GM20431 (cell line): Measurements from ENCODE around the gene SMPD3.

Source experiments
- in situ Hi-C: fragments of 300-500 bp; cut with MseI, MboI; formaldehyde crosslinking; loops from one replicate; pipeline ENCODE4 v1.15.0; 2020; ENCODE audit warnings: low sequenced_read_pairs; ENCODE audit not compliant: unreplicated experiment

Gene SMPD3

GRCh38 chr16:68374246-68374805 is 74.0 kb downstream of the SMPD3 start:
- in situ Hi-C loops: no loop called here

GRCh38 chr16:68373528-68374245 is 74.6 kb downstream of the SMPD3 start:
- in situ Hi-C loops: no loop called here

- in situ Hi-C loops: no loop called here
Observed at GRCh38 chr16:68372806-68373205, 75.5 kb downstream of the SMPD3 start.

GRCh38 chr16:68372381-68372720 is 76.0 kb downstream of the SMPD3 start:
- in situ Hi-C loops: no loop called here

- in situ Hi-C loops: no loop called here
Observed at GRCh38 chr16:68371706-68372380, 76.5 kb downstream of the SMPD3 start.

GRCh38 chr16:68371276-68371651 is 77.0 kb downstream of the SMPD3 start:
- in situ Hi-C loops: no loop called here

GRCh38 chr16:68370581-68371275 is 77.6 kb downstream of the SMPD3 start:
- in situ Hi-C loops: no loop called here

- in situ Hi-C loops: no loop called here
Observed at GRCh38 chr16:68369697-68370580, 78.4 kb downstream of the SMPD3 start.

- in situ Hi-C loops: no loop called here
Observed at GRCh38 chr16:68369168-68369567, 79.1 kb downstream of the SMPD3 start.

- in situ Hi-C loops: no loop called here
Observed at GRCh38 chr16:68368301-68368888, 79.9 kb downstream of the SMPD3 start.

GRCh38 chr16:68367891-68368290 is 80.4 kb downstream of the SMPD3 start:
- in situ Hi-C loops: no loop called here

- in situ Hi-C loops: no loop called here
Observed at GRCh38 chr16:68367440-68367839, 80.9 kb downstream of the SMPD3 start.

- in situ Hi-C loops: no loop called here
Observed at GRCh38 chr16:68367030-68367429, 81.3 kb downstream of the SMPD3 start.

- in situ Hi-C loops: no loop called here
Observed at GRCh38 chr16:68366062-68366461, 82.2 kb downstream of the SMPD3 start.

GRCh38 chr16:68365167-68365817 is 83.0 kb downstream of the SMPD3 start:
- in situ Hi-C loops: no loop called here

- in situ Hi-C loops: no loop called here
Observed at GRCh38 chr16:68364561-68364998, 83.7 kb downstream of the SMPD3 start.

- in situ Hi-C loops: no loop called here
Observed at GRCh38 chr16:68363658-68364521, 84.4 kb downstream of the SMPD3 start.

- in situ Hi-C loops: no loop called here
Observed at GRCh38 chr16:68362947-68363657, 85.2 kb downstream of the SMPD3 start.
